H9 (cell line): Measurements from ENCODE around the gene CCT3. TPM values are rescaled to one million over a fixed set of nuclear protein-coding genes. Genes with fewer than 3 reads are reported as not detected.

Source experiments
- DNase-seq: peaks from one replicate; pipeline ENCODE4 v3.0.0-alpha.2; 2017
- H2AFZ ChIP-seq: one replicate; pipeline ENCODE4 v1.6.1; 2013; ENCODE audit warnings: mild to moderate bottlenecking, low read length, control low read depth, moderate library complexity
- H2AK5ac ChIP-seq: 2 replicates; pipeline ENCODE4 v1.6.1; 2013; ENCODE audit warnings: low read length, control low read depth, mixed read lengths; ENCODE audit not compliant: insufficient read length
- H2BK120ac ChIP-seq: one replicate; pipeline ENCODE4 v1.6.1; 2013; ENCODE audit warnings: low read depth, mild to moderate bottlenecking, low read length, control low read depth, inconsistent platforms; ENCODE audit not compliant: poor library complexity, severe bottlenecking
- H2BK12ac ChIP-seq: 2 replicates; pipeline ENCODE4 v1.6.1; 2013; ENCODE audit warnings: low read length, control low read depth, mixed read lengths, low read depth; ENCODE audit not compliant: insufficient read length
- H2BK15ac ChIP-seq: 2 replicates; pipeline ENCODE4 v1.6.1; 2013; ENCODE audit warnings: low read depth, low read length, control low read depth
- H2BK20ac ChIP-seq: one replicate; pipeline ENCODE4 v1.6.1; 2013; ENCODE audit warnings: low read depth, mild to moderate bottlenecking, low read length, control low read depth, inconsistent platforms; ENCODE audit not compliant: poor library complexity, severe bottlenecking
- H2BK5ac ChIP-seq: 2 replicates; pipeline ENCODE4 v1.6.1; 2013; ENCODE audit warnings: low read length, control low read depth, mixed read lengths; ENCODE audit not compliant: insufficient read length
- H3K14ac ChIP-seq: 2 replicates; pipeline ENCODE4 v1.6.1; 2013; ENCODE audit warnings: low read length, control low read depth; ENCODE audit not compliant: insufficient read depth
- H3K18ac ChIP-seq: 2 replicates; pipeline ENCODE4 v1.6.1; 2013; ENCODE audit warnings: low read depth, mild to moderate bottlenecking, mixed read lengths, low read length, control low read depth; ENCODE audit not compliant: insufficient read length
- H3K23ac ChIP-seq: 2 replicates; pipeline ENCODE4 v1.6.1; 2013; ENCODE audit warnings: low read length, control low read depth, mixed read lengths, low read depth; ENCODE audit not compliant: insufficient read length
- H3K23me2 ChIP-seq: 2 replicates; pipeline ENCODE4 v1.6.1; 2013; ENCODE audit warnings: low read depth, mild to moderate bottlenecking, mixed read lengths, low read length, control low read depth; ENCODE audit not compliant: insufficient read length, poor library complexity, severe bottlenecking
- H3K27ac ChIP-seq: 2 replicates; pipeline ENCODE4 v1.5.1; 2013; ENCODE audit warnings: low read length, control low read depth, mixed read lengths, low read depth; ENCODE audit not compliant: insufficient read length
- H3K27me3 ChIP-seq: 2 replicates; pipeline ENCODE4 v1.6.1; 2013; ENCODE audit warnings: low read length, control low read depth, inconsistent platforms; ENCODE audit not compliant: insufficient read depth
- H3K4ac ChIP-seq: 2 replicates; pipeline ENCODE4 v1.6.1; 2013; ENCODE audit warnings: low read depth, mild to moderate bottlenecking, control low read depth, inconsistent platforms, low read length, moderate library complexity
- H3K4me1 ChIP-seq: 2 replicates; pipeline ENCODE4 v1.6.1; 2013; ENCODE audit warnings: low read length, control low read depth, inconsistent platforms; ENCODE audit not compliant: insufficient read depth
- H3K4me2 ChIP-seq: 2 replicates; pipeline ENCODE4 v1.6.1; 2013; ENCODE audit warnings: low read length, control low read depth, mixed read lengths; ENCODE audit not compliant: insufficient read length, insufficient read depth
- H3K56ac ChIP-seq: 2 replicates; pipeline ENCODE4 v1.6.1; 2013; ENCODE audit warnings: low read depth, mild to moderate bottlenecking, mixed read lengths, low read length, control low read depth; ENCODE audit not compliant: insufficient read length
- H3K79me1 ChIP-seq: 2 replicates; pipeline ENCODE4 v1.6.1; 2013; ENCODE audit warnings: low read depth, mild to moderate bottlenecking, moderate library complexity, low read length, control low read depth, inconsistent platforms; ENCODE audit not compliant: insufficient read depth, poor library complexity, severe bottlenecking
- H3K79me2 ChIP-seq: 2 replicates; pipeline ENCODE4 v1.6.1; 2013; ENCODE audit warnings: low read length, control low read depth, inconsistent platforms; ENCODE audit not compliant: insufficient read depth
- H3K9ac ChIP-seq: 2 replicates; pipeline ENCODE4 v1.6.1; 2013; ENCODE audit warnings: low read length, control low read depth, mixed read lengths; ENCODE audit not compliant: insufficient read length; ENCODE audit errors: extremely low read depth
- H3K9me3 ChIP-seq: one replicate; pipeline ENCODE4 v1.6.1; 2013; ENCODE audit warnings: low read depth, low read length, inconsistent platforms; ENCODE audit not compliant: control insufficient read depth
- H3T11ph ChIP-seq: one replicate; pipeline ENCODE4 v1.6.1; 2013; ENCODE audit warnings: mild to moderate bottlenecking, low read length, control low read depth, inconsistent platforms
- H4K20me1 ChIP-seq: one replicate; pipeline ENCODE4 v1.6.1; 2013; ENCODE audit not compliant: control insufficient read depth, insufficient read length, insufficient read depth
- H4K5ac ChIP-seq: 2 replicates; pipeline ENCODE4 v1.6.1; 2013; ENCODE audit warnings: low read depth, mild to moderate bottlenecking, mixed read lengths, low read length, control low read depth; ENCODE audit not compliant: insufficient read length
- H4K8ac ChIP-seq: replicated peaks from 2 replicates; pipeline ENCODE4 v1.6.1; 2013; ENCODE audit warnings: low read length, control low read depth, mixed read lengths, low read depth; ENCODE audit not compliant: insufficient read length
- H4K91ac ChIP-seq: 2 replicates; pipeline ENCODE4 v1.6.1; 2013; ENCODE audit warnings: low read depth, mild to moderate bottlenecking, moderate library complexity, mixed read lengths, low read length, control low read depth; ENCODE audit not compliant: insufficient read length
- H3K27ac Mint-ChIP-seq, 3 experiments: 2 replicates in 2 of 3; 3 replicates in 1 of 3; pipeline ENCODE4 v1.8.0; 2020 to 2021; ENCODE audit warnings: mixed read lengths in 3 of 3, mild to moderate bottlenecking in 1 of 3, moderate library complexity in 1 of 3
- H3K27me3 Mint-ChIP-seq: 2 replicates; pipeline ENCODE4 v1.8.0; 2021; ENCODE audit warnings: low read depth, mild to moderate bottlenecking, moderate library complexity, mixed read lengths
- H3K36me3 Mint-ChIP-seq, 3 experiments: 2 replicates in 2 of 3; 3 replicates in 1 of 3; pipeline ENCODE4 v1.8.0; 2020 to 2021; ENCODE audit warnings: low read depth in 3 of 3, mixed read lengths in 3 of 3; ENCODE audit not compliant: insufficient read depth in 1 of 3
- H3K4me1 Mint-ChIP-seq, 2 experiments: 2 replicates each; pipeline ENCODE4 v1.8.0; 2020; ENCODE audit warnings: mixed read lengths in 2 of 2
- H3K4me3 Mint-ChIP-seq, 2 experiments: 2 replicates in 1 of 2; 3 replicates in 1 of 2; pipeline ENCODE4 v1.8.0; 2020 to 2021; ENCODE audit warnings: mild to moderate bottlenecking in 2 of 2, mixed read lengths in 2 of 2, moderate library complexity in 1 of 2
- H3K9me3 Mint-ChIP-seq, 2 experiments: 2 replicates in 1 of 2; 3 replicates in 1 of 2; pipeline ENCODE4 v1.8.0; 2020; ENCODE audit warnings: mild to moderate bottlenecking in 2 of 2, mixed read lengths in 2 of 2, moderate library complexity in 1 of 2
- CTCF ChIP-seq: fragments of 200-600 bp; sonication (generic); conservative IDR thresholded peaks from 3 replicates; pipeline ENCODE4 v1.8.0; 2021; ENCODE audit warnings: antibody characterized with exemption, mild to moderate bottlenecking
- WGBS: extraction: QIAGEN DNeasy Blood & Tissue Kit; methylation state at CpG from one replicate; pipeline ENCODE4 v1.1.7; 2013; ENCODE audit warnings: missing lambda C conversion rate, low lambda C conversion rate, mixed read lengths; ENCODE audit not compliant: insufficient read length; ENCODE audit errors: extremely low coverage; 5-methylcytosine and 5-hydroxymethylcytosine counted together
- total RNA-seq: library from RNA; stranded (reverse); gene quantifications from 2 replicates; pipeline ENCODE4 v1.2.1, GENCODE V29; 2021

CCT3 gene
- total RNA-seq, 1 experiment from 2014 or later, result 524 TPM

DNA sequence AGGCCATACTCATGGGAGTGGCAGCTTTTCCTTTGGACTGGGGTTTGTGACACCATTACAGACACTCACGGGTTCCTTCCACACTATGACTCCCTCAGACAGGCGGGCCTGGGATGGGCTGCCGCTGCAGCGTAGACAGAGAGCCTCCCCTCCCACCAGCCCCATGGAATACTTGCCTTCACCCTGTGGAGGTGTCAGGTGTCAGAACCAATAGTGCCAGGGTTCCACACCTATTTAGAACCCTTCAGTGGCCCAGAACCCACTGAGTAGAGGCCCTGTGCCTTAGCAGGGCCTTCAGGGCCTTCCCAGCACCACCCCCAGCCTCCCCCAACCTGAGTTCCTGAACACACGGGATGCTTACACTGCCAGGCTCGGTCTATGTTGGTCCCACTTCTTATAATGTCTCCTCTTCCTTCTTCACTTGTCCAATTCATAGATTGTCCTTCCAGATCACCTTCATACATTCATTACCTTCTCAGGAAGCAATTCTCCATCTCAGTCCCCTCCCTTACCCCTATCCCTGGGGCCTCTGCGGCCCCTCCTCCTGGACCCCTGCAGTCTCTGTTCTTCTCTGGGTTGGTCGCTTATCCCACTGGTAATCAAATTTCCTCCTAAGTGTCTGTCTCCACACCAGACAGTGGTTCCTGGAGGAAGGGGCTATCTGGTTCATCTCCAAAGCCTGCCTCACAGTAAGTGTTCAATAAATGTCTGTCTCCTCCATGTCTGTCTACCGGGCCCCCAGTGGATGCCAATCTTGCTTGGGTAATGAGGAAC lies 29.5 kb upstream of the CCT3 start:
- TF ChIP-seq CTCF, result no peak
- no peak overlapping the region for H2BK20ac ChIP-seq
- H3K4ac ChIP-seq, result no peak overlapping the region
- no peak overlapping the region for H3K27ac Mint-ChIP-seq
- H3K18ac ChIP-seq, result no peak overlapping the region
- H4K8ac ChIP-seq, result no peak overlapping the region
- DNase-seq, result no peak
- no peak overlapping the region for H4K91ac ChIP-seq
- H3K23me2 ChIP-seq, result peaks cover 4% of the 10 kb centered on the region
- H3K27me3 Mint-ChIP-seq, result peaks cover 55% of the 10 kb centered on the region
- H3K9ac ChIP-seq, result no peak overlapping the region
- no peaks in the 10 kb centered on the region for H3K4me1 ChIP-seq
- H3K9me3 ChIP-seq, result no peaks in the 10 kb centered on the region
- no peak overlapping the region for H2BK12ac ChIP-seq
- H2BK120ac ChIP-seq, result no peak overlapping the region
- no peaks in the 10 kb centered on the region for H3K9me3 Mint-ChIP-seq
- H2BK15ac ChIP-seq, result no peak overlapping the region
- no peak overlapping the region for H3K4me3 Mint-ChIP-seq
- H3K56ac ChIP-seq, result no peak overlapping the region
- no peaks in the 10 kb centered on the region for H4K20me1 ChIP-seq
- H3K36me3 Mint-ChIP-seq, result no peaks in the 10 kb centered on the region; a peak in 1 of 7 replicates
- H3K27ac ChIP-seq, result no peak overlapping the region
- no peaks in the 10 kb centered on the region; the same call in 1 of the 2 replicates for H3K27me3 ChIP-seq
- H3K79me2 ChIP-seq, result no peaks in the 10 kb centered on the region
- H3K23ac ChIP-seq, result no peak overlapping the region
- no peak overlapping the region for H4K5ac ChIP-seq
- H3K4me1 Mint-ChIP-seq, result peaks cover 19 to 32% of the 10 kb centered on the region in 2 experiments
- H2BK5ac ChIP-seq, result no peak overlapping the region
- no peak overlapping the region for H2AK5ac ChIP-seq
- no peak overlapping the region for H3K14ac ChIP-seq
- H2AFZ ChIP-seq, result no peak overlapping the region
- no peaks in the 10 kb centered on the region for H3K79me1 ChIP-seq
- no peak overlapping the region for H3T11ph ChIP-seq
- no CpG with 5 or more reads among the region's 9 CpGs for WGBS
- no peak overlapping the region for H3K4me2 ChIP-seq
